ENCODE results near the gene LMF1. TPM values are rescaled to one million over a fixed set of nuclear protein-coding genes. Genes with fewer than 3 reads are reported as not detected.

Gene LMF1
- total and polyA plus RNA-seq, 9 of the 15 experiments (the other 6 are each of a cell fraction or from before 2014, with no cell fraction given) = 0.11 to 1.6 (median 0.55) TPM; not detected in 1

- TF ChIP-seq MCM7 (IDR thresholded peaks at IDR 0.05) (no peak), FOXK2 (conservative IDR thresholded peaks at IDR 0.05 in 1 of 2, IDR thresholded peaks at IDR 0.05 in 1 of 2; ENCODE audit: low read depth in 2 of 2) (peak; percentile 76 to 77), ZFP91 (CRISPR knock-in tag; IDR thresholded peaks at IDR 0.05) (no peak), GMEB1 (CRISPR knock-in tag; IDR thresholded peaks at IDR 0.05) (peak; percentile 81), ZNF253 (CRISPR knock-in tag; conservative IDR thresholded peaks at IDR 0.05) (no peak), HNRNPL (IDR thresholded peaks at IDR 0.05; ENCODE audit: low read depth, low read length) (peak; percentile 66; the same call in 1 of the 2 replicates), SETDB1 (IDR thresholded peaks at IDR 0.05; ENCODE audit: low read length) (peak; percentile 87), SPI1 (IDR thresholded peaks at IDR 0.05; ENCODE audit: borderline replicate concordance, low read depth, low read length) (no peak), MEF2A (IDR thresholded peaks at IDR 0.05; ENCODE audit: control insufficient read depth, low read depth, low read length) (no peak), JUN (IDR thresholded peaks at IDR 0.05; ENCODE audit: borderline replicate concordance, low read depth, low read length) (peak; percentile 72), JUN (CRISPR knock-in tag; IDR thresholded peaks at IDR 0.05; ENCODE audit: borderline replicate concordance) (peak; percentile 20), ZNF586 (CRISPR knock-in tag; conservative IDR thresholded peaks at IDR 0.05) (no peak), PBX2 (CRISPR knock-in tag; IDR thresholded peaks at IDR 0.05; ENCODE audit: low read depth) (peak; percentile 83), PBX2 (tag; conservative IDR thresholded peaks at IDR 0.05; ENCODE audit: low read depth) (peak; percentile 92), KDM1A (IDR thresholded peaks at IDR 0.05) (no peak), MIER1 (IDR thresholded peaks at IDR 0.05; ENCODE audit: low read depth) (no peak), PHF20 (IDR thresholded peaks at IDR 0.05; ENCODE audit: partially characterized antibody) (peak; percentile 90), ETV6 (IDR thresholded peaks at IDR 0.05; ENCODE audit: borderline replicate concordance in 1 of 2, low read depth in 2 of 2, low read length in 1 of 2) (peak; percentile 73 to 77; a peak in 3 of 4 replicates), ETV6 (CRISPR knock-in tag; IDR thresholded peaks at IDR 0.05; ENCODE audit: borderline replicate concordance) (no peak)
Observed at GRCh38 chr16:807347-808084, 163.3 kb downstream of the LMF1 start (continued).

All from K562 (cell line).